Panc1 (cell line): ENCODE results near the gene MAGEA9B.
"Not testable (repeated sequence)": the region's sequence is repeated elsewhere in the genome, so short reads cannot be mapped to it uniquely, and the experiment has no call there.

Experiments
- CTCF ChIP-seq: fragments of 450-650 bp; IDR thresholded peaks from 2 replicates; pipeline ENCODE4 v1.5.1; 2017; ENCODE audit warnings: mild to moderate bottlenecking
- POLR2AphosphoS5 ChIP-seq: IDR thresholded peaks from 2 replicates; pipeline ENCODE4 v1.6.1; 2012; ENCODE audit warnings: mild to moderate bottlenecking, low read depth, low read length, moderate library complexity
- REST ChIP-seq, 2 experiments: IDR thresholded peaks; 2 replicates each; pipeline ENCODE4 v1.6.1; 2011 to 2012; ENCODE audit warnings: low read depth in 2 of 2, control low read depth in 1 of 2, low read length in 1 of 2, mild to moderate bottlenecking in 1 of 2, moderate library complexity in 1 of 2; ENCODE audit not compliant: insufficient read depth in 1 of 2
- SIN3A ChIP-seq: IDR thresholded peaks from 2 replicates; pipeline ENCODE4 v1.6.1; 2012; ENCODE audit warnings: low read depth, mild to moderate bottlenecking, low read length, moderate library complexity, borderline replicate concordance; ENCODE audit not compliant: insufficient read depth
- TCF7L2 ChIP-seq: IDR thresholded peaks from 2 replicates; pipeline ENCODE4 v1.6.1; 2011; ENCODE audit warnings: mild to moderate bottlenecking, low read depth, low read length, inconsistent platforms

GRCh38 chrX:149551245-149551938 is 35.9 kb downstream of the MAGEA9B start:
- TF ChIP-seq CTCF; POLR2AphosphoS5; REST (IDR thresholded peaks at IDR 0.05; ENCODE audit: insufficient read depth in 1 of 2, low read depth in 2 of 2, low read length in 1 of 2); SIN3A; TCF7L2: not testable (repeated sequence)
